GM18867 (cell line): Measurements from ENCODE around the gene DRD3.

ENCODE experiments used
- ATAC-seq: cut with Tn5 transposase; IDR thresholded peaks from one replicate; pipeline ENCODE4 v1.9.1; 2021; ENCODE audit warnings: mild to moderate bottlenecking, moderate library complexity; ENCODE audit not compliant: unreplicated experiment

DRD3 gene

GRCh38 chr3:114122027-114122709, 56.7 kb downstream of the DRD3 start:
- no peak for ATAC-seq

- no peak for ATAC-seq
Measured at GRCh38 chr3:114120211-114120610, 58.6 kb downstream of the DRD3 start.

GRCh38 chr3:114119776-114120175, 59.1 kb downstream of the DRD3 start:
- ATAC-seq = no peak

- ATAC-seq = no peak
Measured at GRCh38 chr3:114115143-114115542, 63.7 kb downstream of the DRD3 start.

- ATAC-seq = no peak
Measured at GRCh38 chr3:114114719-114115118, 64.1 kb downstream of the DRD3 start.

GRCh38 chr3:114112696-114113095, 66.2 kb downstream of the DRD3 start:
- no peak for ATAC-seq

- no peak for ATAC-seq
Measured at GRCh38 chr3:114111060-114111770, 67.6 kb downstream of the DRD3 start.

GRCh38 chr3:114110439-114110838, 68.4 kb downstream of the DRD3 start:
- ATAC-seq = no peak

GRCh38 chr3:114108137-114108536, 70.7 kb downstream of the DRD3 start:
- ATAC-seq = no peak

GRCh38 chr3:114104414-114104813, 74.4 kb downstream of the DRD3 start:
- ATAC-seq = no peak

- ATAC-seq = no peak
Measured at GRCh38 chr3:114103858-114104257, 75.0 kb downstream of the DRD3 start.

GRCh38 chr3:114103181-114103580, 75.7 kb downstream of the DRD3 start:
- ATAC-seq = no peak

- ATAC-seq = no peak
Measured at GRCh38 chr3:114101101-114101500, 77.8 kb downstream of the DRD3 start.

GRCh38 chr3:114095796-114096195, 83.1 kb downstream of the DRD3 start:
- ATAC-seq = no peak

- ATAC-seq = no peak
Measured at GRCh38 chr3:114093596-114093995, 85.3 kb downstream of the DRD3 start.

GRCh38 chr3:114093016-114093380, 85.9 kb downstream of the DRD3 start:
- no peak for ATAC-seq

GRCh38 chr3:114092151-114093015, 86.5 kb downstream of the DRD3 start:
- no peak for ATAC-seq

- no peak for ATAC-seq
Measured at GRCh38 chr3:114089675-114090074, 89.2 kb downstream of the DRD3 start.

GRCh38 chr3:114086356-114086755, 92.5 kb downstream of the DRD3 start:
- ATAC-seq = no peak

GRCh38 chr3:114083112-114083511, 95.7 kb downstream of the DRD3 start:
- no peak for ATAC-seq

GRCh38 chr3:114081037-114081436, 97.8 kb downstream of the DRD3 start:
- ATAC-seq = no peak

- ATAC-seq = no peak
Measured at GRCh38 chr3:114080201-114080600, 98.7 kb downstream of the DRD3 start.
